Fibroblast of lung (primary cell): ENCODE results near the gene NCAPD2. TPM values are rescaled to one million over a fixed set of nuclear protein-coding genes. Genes with fewer than 3 reads are reported as not detected.

ENCODE experiments used
- DNase-seq, 2 donors: peaks; one replicate each; pipeline versions ENCODE4 v3.0.0 to v3.0.0-alpha.2; 2010; ENCODE audit warnings: low read depth in 2 of 2
- H2AFZ ChIP-seq: 2 replicates; pipeline ENCODE4 v1.5.1; 2012; ENCODE audit warnings: low read length, control low read depth, inconsistent platforms
- H3K27ac ChIP-seq: 2 replicates; pipeline ENCODE4 v1.5.1; 2011; ENCODE audit warnings: low read length, control low read depth; ENCODE audit not compliant: insufficient read depth
- H3K27me3 ChIP-seq: 2 replicates; pipeline ENCODE4 v1.5.1; 2011; ENCODE audit warnings: mild to moderate bottlenecking, low read length; ENCODE audit not compliant: control insufficient read depth, insufficient read depth
- H3K36me3 ChIP-seq: 2 replicates; pipeline ENCODE4 v1.5.1; 2011; ENCODE audit warnings: low read length; ENCODE audit not compliant: control insufficient read depth, insufficient read depth
- H3K4me1 ChIP-seq: 2 replicates; pipeline ENCODE4 v1.5.1; 2011; ENCODE audit warnings: low read length; ENCODE audit not compliant: control insufficient read depth, insufficient read depth; ENCODE audit errors: extremely low read depth
- H3K4me2 ChIP-seq: 2 replicates; pipeline ENCODE4 v1.5.1; 2011; ENCODE audit warnings: low read length, control low read depth; ENCODE audit not compliant: insufficient read depth; ENCODE audit errors: extremely low read depth
- H3K4me3 ChIP-seq, 4 experiments: fragments of 200-600 bp in 1 of 4; sonication (generic) in 1 of 4; replicated peaks in 1 of 4; 2 replicates each; pipeline ENCODE4 v1.5.1; 2011 to 2016; ENCODE audit warnings: low read length in 4 of 4, low read depth in 3 of 4, mild to moderate bottlenecking in 3 of 4, control low read depth in 2 of 4, inconsistent platforms in 1 of 4, mixed read lengths in 1 of 4; ENCODE audit not compliant: insufficient read depth in 1 of 4; ENCODE audit errors: control extremely low read depth in 1 of 4
- H3K79me2 ChIP-seq: 2 replicates; pipeline ENCODE4 v1.5.1; 2012; ENCODE audit warnings: mild to moderate bottlenecking, low read length, inconsistent platforms; ENCODE audit not compliant: control insufficient read depth, insufficient read depth
- H3K9ac ChIP-seq: 2 replicates; pipeline ENCODE4 v1.5.1; 2011; ENCODE audit warnings: mild to moderate bottlenecking, low read length, control low read depth; ENCODE audit not compliant: insufficient read depth
- H3K9me3 ChIP-seq: 2 replicates; pipeline ENCODE4 v1.5.1; 2012; ENCODE audit warnings: low read depth, low read length; ENCODE audit not compliant: control insufficient read depth, insufficient read depth
- H4K20me1 ChIP-seq: 2 replicates; pipeline ENCODE4 v1.5.1; 2011; ENCODE audit warnings: low read length; ENCODE audit not compliant: control insufficient read depth, insufficient read depth; ENCODE audit errors: extremely low read depth
- EZH2 ChIP-seq: IDR thresholded peaks from 2 replicates; pipeline ENCODE4 v1.5.1; 2012; ENCODE audit warnings: low read length, control low read depth, mild to moderate bottlenecking; ENCODE audit errors: missing control alignments
- polyA plus RNA-seq, 2 donors: library from polyadenylated mRNA; depleted of rRNA in 1 of 2; stranded (reverse) in 1 of 2; unstranded in 1 of 2; fragments of >200 nt; gene quantifications; 2 replicates each; pipeline ENCODE4 v1.2.1, GENCODE V29; 2011 to 2012; ENCODE audit warnings: missing spikeins in 1 of 2
- total RNA-seq: library from RNA; depleted of rRNA; stranded (reverse); fragments of >200 nt; gene quantifications from 2 replicates; pipeline ENCODE4 v1.2.1, GENCODE V29; 2014
- TF ChIP-seq, protein P1 (sequence below), 2 donors: IDR thresholded peaks in 1 of 2; conservative IDR thresholded peaks in 1 of 2; 1 replicate in 1 of 2; 2 replicates in 1 of 2; pipeline ENCODE4 v1.5.1; 2011 to 2012; ENCODE audit warnings: low read length in 2 of 2, control low read depth in 1 of 2, inconsistent platforms in 1 of 2, low read depth in 1 of 2, mild to moderate bottlenecking in 1 of 2

The NCAPD2 gene
- total and polyA plus RNA-seq, 2 donors (not counting 1 experiment from before 2014, with no cell fraction given), result 17.2 to 42.3 TPM

DNA sequence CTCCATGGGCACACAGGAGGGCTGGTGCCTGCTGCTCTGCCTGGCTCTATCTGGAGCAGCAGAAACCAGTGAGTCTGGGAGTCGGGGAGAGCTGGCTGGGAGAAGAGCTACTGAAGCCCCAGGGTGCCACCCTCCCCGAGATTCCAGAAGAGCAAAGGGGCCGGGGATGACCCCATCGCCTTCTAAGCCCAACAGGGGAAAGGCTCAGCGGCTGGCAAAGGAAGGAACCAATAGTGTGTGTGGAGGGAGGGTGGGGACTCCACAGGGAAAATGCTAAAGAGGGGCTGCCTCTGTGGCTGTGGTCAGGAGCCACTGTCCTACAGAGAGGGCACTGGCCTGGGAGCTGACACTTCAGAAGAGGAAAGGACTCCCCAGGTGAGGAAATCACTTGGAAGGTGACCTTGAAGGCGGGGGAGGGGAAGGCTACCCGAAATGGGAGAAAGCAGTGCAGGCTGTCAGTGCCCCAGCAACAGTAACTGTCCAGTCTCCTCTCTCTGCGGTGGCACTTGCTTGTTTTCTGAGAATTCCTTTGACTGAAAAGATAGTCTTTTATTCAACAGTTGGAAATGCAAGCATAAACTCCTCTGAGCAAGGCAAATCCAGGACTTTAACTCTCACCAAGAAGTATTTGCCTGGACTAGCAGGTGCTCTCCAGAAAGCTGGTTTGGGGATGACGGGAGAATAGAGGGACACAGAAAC lies 41.5 kb upstream of the NCAPD2 start:
- H3K36me3 ChIP-seq, result peaks cover 5% of the 10 kb centered on the region
- no peak for DNase-seq
- TF ChIP-seq, protein P1, sequence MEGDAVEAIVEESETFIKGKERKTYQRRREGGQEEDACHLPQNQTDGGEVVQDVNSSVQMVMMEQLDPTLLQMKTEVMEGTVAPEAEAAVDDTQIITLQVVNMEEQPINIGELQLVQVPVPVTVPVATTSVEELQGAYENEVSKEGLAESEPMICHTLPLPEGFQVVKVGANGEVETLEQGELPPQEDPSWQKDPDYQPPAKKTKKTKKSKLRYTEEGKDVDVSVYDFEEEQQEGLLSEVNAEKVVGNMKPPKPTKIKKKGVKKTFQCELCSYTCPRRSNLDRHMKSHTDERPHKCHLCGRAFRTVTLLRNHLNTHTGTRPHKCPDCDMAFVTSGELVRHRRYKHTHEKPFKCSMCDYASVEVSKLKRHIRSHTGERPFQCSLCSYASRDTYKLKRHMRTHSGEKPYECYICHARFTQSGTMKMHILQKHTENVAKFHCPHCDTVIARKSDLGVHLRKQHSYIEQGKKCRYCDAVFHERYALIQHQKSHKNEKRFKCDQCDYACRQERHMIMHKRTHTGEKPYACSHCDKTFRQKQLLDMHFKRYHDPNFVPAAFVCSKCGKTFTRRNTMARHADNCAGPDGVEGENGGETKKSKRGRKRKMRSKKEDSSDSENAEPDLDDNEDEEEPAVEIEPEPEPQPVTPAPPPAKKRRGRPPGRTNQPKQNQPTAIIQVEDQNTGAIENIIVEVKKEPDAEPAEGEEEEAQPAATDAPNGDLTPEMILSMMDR (conservative IDR thresholded peaks at IDR 0.05 in 1 of 2, IDR thresholded peaks at IDR 0.05 in 1 of 2; ENCODE audit: low read depth in 1 of 2, low read length in 2 of 2), result no peak
- TF ChIP-seq EZH2, result no peak
- peaks cover 12% of the 10 kb centered on the region for H3K4me1 ChIP-seq
- H3K9me3 ChIP-seq, result no peaks in the 10 kb centered on the region
- no peaks in the 10 kb centered on the region for H3K27me3 ChIP-seq
- H3K4me3 ChIP-seq, result peak overlapping the region; percentile 60 to 81 (median 72)
- peak overlapping the region; percentile 100 for H3K4me2 ChIP-seq
- H4K20me1 ChIP-seq, result no peaks in the 10 kb centered on the region
- H3K79me2 ChIP-seq, result peaks cover 10% of the 10 kb centered on the region
- H3K9ac ChIP-seq, result peak overlapping the region; percentile 78
- H3K27ac ChIP-seq, result peak overlapping the region; percentile 87
- H2AFZ ChIP-seq, result peak overlapping the region; percentile 77

DNA sequence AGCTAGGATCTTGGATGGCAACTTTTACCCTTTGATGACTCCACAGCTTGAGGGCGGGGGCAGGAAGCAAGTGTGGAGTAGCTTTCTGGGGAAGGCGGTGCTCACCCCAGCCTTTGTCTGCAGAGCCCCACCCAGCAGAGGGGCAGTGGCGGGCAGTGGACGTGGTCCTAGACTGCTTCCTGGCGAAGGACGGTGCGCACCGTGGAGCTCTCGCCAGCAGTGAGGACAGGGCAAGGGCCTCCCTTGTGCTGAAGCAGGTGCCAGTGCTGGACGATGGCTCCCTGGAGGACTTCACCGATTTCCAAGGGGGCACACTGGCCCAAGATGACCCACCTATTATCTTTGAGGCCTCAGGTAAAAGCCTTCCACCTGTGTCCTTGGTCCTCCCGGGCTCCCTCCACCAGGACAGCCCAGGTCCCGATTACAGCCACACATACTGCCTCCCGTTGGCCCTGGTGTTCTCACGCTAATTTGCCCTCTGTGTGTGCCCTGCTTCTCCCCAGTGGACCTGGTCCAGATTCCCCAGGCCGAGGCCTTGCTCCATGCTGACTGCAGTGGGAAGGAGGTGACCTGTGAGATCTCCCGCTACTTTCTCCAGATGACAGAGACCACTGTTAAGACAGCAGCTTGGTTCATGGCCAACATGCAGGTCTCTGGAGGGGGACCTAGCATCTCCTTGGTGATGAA lies 40.8 kb upstream of the NCAPD2 start:
- no peaks in the 10 kb centered on the region for H3K27me3 ChIP-seq
- no peak overlapping the region for H2AFZ ChIP-seq
- peaks cover 10% of the 10 kb centered on the region for H3K79me2 ChIP-seq
- no peaks in the 10 kb centered on the region for H3K9me3 ChIP-seq
- H3K36me3 ChIP-seq, result peaks cover 9% of the 10 kb centered on the region
- peak overlapping the region; percentile 100 for H3K4me2 ChIP-seq
- H3K4me1 ChIP-seq, result peaks cover 12% of the 10 kb centered on the region
- peak overlapping the region; percentile 87 for H3K27ac ChIP-seq
- no peaks in the 10 kb centered on the region for H4K20me1 ChIP-seq
- TF ChIP-seq, protein P1 (conservative IDR thresholded peaks at IDR 0.05 in 1 of 2, IDR thresholded peaks at IDR 0.05 in 1 of 2; ENCODE audit: low read depth in 1 of 2, low read length in 2 of 2), result no peak
- no peak for DNase-seq
- H3K9ac ChIP-seq, result no peak overlapping the region
- peak overlapping the region in 2 of 4 experiments; percentile 69 to 81 for H3K4me3 ChIP-seq

DNA sequence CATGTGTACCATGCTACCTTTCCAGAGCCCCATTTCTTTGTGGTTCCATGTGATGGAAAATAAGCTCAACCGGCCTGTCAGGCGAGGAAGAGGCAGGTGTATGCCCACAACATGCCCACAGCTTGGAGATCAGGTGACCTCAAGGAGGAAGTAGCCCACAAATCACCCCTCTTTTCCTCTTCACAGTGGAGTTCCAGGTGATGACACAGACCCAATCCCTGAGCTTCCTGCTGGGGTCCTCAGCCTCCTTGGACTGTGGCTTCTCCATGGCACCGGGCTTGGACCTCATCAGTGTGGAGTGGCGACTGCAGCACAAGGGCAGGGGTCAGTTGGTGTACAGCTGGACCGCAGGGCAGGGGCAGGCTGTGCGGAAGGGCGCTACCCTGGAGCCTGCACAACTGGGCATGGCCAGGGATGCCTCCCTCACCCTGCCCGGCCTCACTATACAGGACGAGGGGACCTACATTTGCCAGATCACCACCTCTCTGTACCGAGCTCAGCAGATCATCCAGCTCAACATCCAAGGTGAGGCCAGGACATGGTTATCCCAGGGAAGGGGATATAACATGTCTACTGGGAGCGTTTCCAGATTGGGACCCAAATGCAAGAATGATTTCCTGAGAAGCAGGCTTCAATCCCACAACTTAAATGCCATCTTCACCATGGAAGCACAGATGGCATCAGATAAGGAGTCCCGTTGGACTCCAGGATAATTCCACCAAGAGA lies 36.5 kb upstream of the NCAPD2 start:
- no peaks in the 10 kb centered on the region for H3K9me3 ChIP-seq
- no peak overlapping the region for H3K4me2 ChIP-seq
- H3K36me3 ChIP-seq, result peaks cover 22% of the 10 kb centered on the region
- H3K9ac ChIP-seq, result no peak overlapping the region
- H3K79me2 ChIP-seq, result no peaks in the 10 kb centered on the region
- no peaks in the 10 kb centered on the region for H4K20me1 ChIP-seq
- TF ChIP-seq, protein P1 (conservative IDR thresholded peaks at IDR 0.05 in 1 of 2, IDR thresholded peaks at IDR 0.05 in 1 of 2; ENCODE audit: low read depth in 1 of 2, low read length in 2 of 2), result no peak
- no peak for TF ChIP-seq EZH2
- H3K27me3 ChIP-seq, result no peaks in the 10 kb centered on the region
- H3K4me1 ChIP-seq, result peaks cover 2% of the 10 kb centered on the region
- no peak overlapping the region for H2AFZ ChIP-seq
- H3K4me3 ChIP-seq, result no peak overlapping the region
- DNase-seq, result no peak
- no peak overlapping the region for H3K27ac ChIP-seq
